Measurements from ENCODE around the gene TPRN. TPM values are rescaled to one million over a fixed set of nuclear protein-coding genes. Genes with fewer than 3 reads are reported as not detected.
A peak's percentile ranks its signal among the peaks of the same experiment; 100 is the strongest.
"Not testable (repeated sequence)": the region's sequence is repeated elsewhere in the genome, so short reads cannot be mapped to it uniquely, and the experiment has no call there.

TPRN gene
- total RNA-seq, 4 donors from 2014 or later: 6.5 to 13.5 (median 9.9) TPM

- Histone ChIP-seq H3K27ac (no peak overlapping the region), H3K27me3 (no peaks in the 10 kb centered on the region), H3K4me3 (replicated peaks in 1 of 3) (no peak overlapping the region), H3K9me3 (no peaks in the 10 kb centered on the region), H3K36me3 (peaks cover 16 to 18% of the 10 kb centered on the region in 2 donors), H3K4me1 (peaks cover 8 to 14% of the 10 kb centered on the region in 2 donors)
- intact Hi-C loops (cut with DNase I): no loop called here
- no peak for TF ChIP-seq CTCF (IDR thresholded peaks at IDR 0.05)
- no peak for TF ChIP-seq POLR2A (IDR thresholded peaks at IDR 0.05)
- DNase-seq: peak in 1 of 2 donors; percentile 27
- 50 to 73% methylated on average over 12 to 25 of the region's 36 CpGs for WGBS, 2 donors
These were observed 44.2 kb upstream of the TPRN start for GRCh38 chr9:137244486-137245449.

GRCh38 chr9:137243626-137244485 lies 43.3 kb upstream of the TPRN start:
- H3K36me3 ChIP-seq: peaks cover 16 to 18% of the 10 kb centered on the region in 2 donors
- H3K27me3 ChIP-seq: no peaks in the 10 kb centered on the region
- DNase-seq: no peak
- no peak overlapping the region for H3K4me3 ChIP-seq (replicated peaks in 1 of 3)
- WGBS, 2 donors: 74 to 82% methylated on average over 13 to 14 of the region's 15 CpGs
- intact Hi-C loops (cut with DNase I): no loop called here
- no peak for TF ChIP-seq CTCF (IDR thresholded peaks at IDR 0.05)
- TF ChIP-seq POLR2A (IDR thresholded peaks at IDR 0.05): no peak
- no peaks in the 10 kb centered on the region for H3K9me3 ChIP-seq
- H3K27ac ChIP-seq: no peak overlapping the region
- peaks cover 8 to 23% of the 10 kb centered on the region in 2 donors for H3K4me1 ChIP-seq

- Histone ChIP-seq H3K36me3 (peaks cover 16 to 18% of the 10 kb centered on the region in 2 donors), H3K4me1 (peaks cover 8 to 29% of the 10 kb centered on the region in 2 donors)
- H3K27me3 ChIP-seq; H3K4me3 ChIP-seq (replicated peaks in 1 of 3); H3K9me3 ChIP-seq; H3K27ac ChIP-seq; intact Hi-C loops (cut with DNase I); DNase-seq: not testable (repeated sequence)
- WGBS, 2 donors: 93 to 96% methylated on average over 18 of the region's 18 CpGs
These were observed 42.7 kb upstream of the TPRN start for GRCh38 chr9:137243266-137243625.

GRCh38 chr9:137242269-137243203 lies 42.0 kb upstream of the TPRN start:
- no peak for TF ChIP-seq POLR2A (IDR thresholded peaks at IDR 0.05)
- no peak for TF ChIP-seq CTCF (IDR thresholded peaks at IDR 0.05)
- DNase-seq: no peak
- peak overlapping the region in 2 of 3 donors; percentile 55 to 66 for H3K27ac ChIP-seq
- H3K4me1 ChIP-seq: peaks cover 8 to 36% of the 10 kb centered on the region in 2 donors
- peaks cover 16 to 18% of the 10 kb centered on the region in 2 donors for H3K36me3 ChIP-seq
- 83 to 84% methylated on average over 30 to 36 of the region's 36 CpGs for WGBS, 2 donors
- intact Hi-C loops (cut with DNase I): no loop called here
- no peaks in the 10 kb centered on the region for H3K27me3 ChIP-seq
- no peaks in the 10 kb centered on the region for H3K9me3 ChIP-seq
- H3K4me3 ChIP-seq (replicated peaks in 1 of 3): peak overlapping the region; percentile 71 to 83 (median 72)
